ENCODE data around the gene PRSS23. TPM values are rescaled to one million over a fixed set of nuclear protein-coding genes. Genes with fewer than 3 reads are reported as not detected.

The PRSS23 gene
- total and polyA plus RNA-seq, 7 donors: 2.3 to 17.8 (median 4.4) TPM

Other genes with a start within 250 kb of the PRSS23 start
- 10 to 100 TPM; 11.2 to 19.5 (median 14.2) TPM for gene ME3, start 127.9 kb upstream of the PRSS23 start, total RNA-seq
- gene ME3, start 127.9 kb upstream of the PRSS23 start, polyA plus RNA-seq: 1 to 10 TPM; 5.1 to 9.3 (median 6.9) TPM
- gene FZD4, start 154.9 kb downstream of the PRSS23 start, total RNA-seq: 100 to 1,000 TPM in 1 of 4 donors, 10 to 100 TPM in 3; 12.3 to 158 (median 30.2) TPM
- 10 to 100 TPM; 22.1 to 39.5 (median 27.5) TPM for gene FZD4, start 154.9 kb downstream of the PRSS23 start, polyA plus RNA-seq
- gene TMEM135, start 237.4 kb downstream of the PRSS23 start, total RNA-seq: 10 to 100 TPM in 3 of 4 donors, 1 to 10 TPM in 1; 9.4 to 26.6 (median 16.2) TPM
- 1 to 10 TPM; 4.1 to 6.3 (median 5.6) TPM for gene TMEM135, start 237.4 kb downstream of the PRSS23 start, polyA plus RNA-seq

All from psoas muscle (tissue), 7 donors.